Measurements from ENCODE around the gene PLAAT4. TPM values are rescaled to one million over a fixed set of nuclear protein-coding genes. Genes with fewer than 3 reads are reported as not detected.

PLAAT4 gene
- total and polyA plus RNA-seq, 3 donors from 2014 or later, result 9.8 to 35.0 (median 14.2) TPM

GRCh38 chr11:63504933-63505586 is 31.5 kb upstream of the PLAAT4 start:
- DNase-seq, result no peak
- H3K36me3 ChIP-seq (ENCODE audit: low read depth, missing control alignments), result no peaks in the 10 kb centered on the region
- no peak overlapping the region for H3K27ac ChIP-seq
- WGBS, 2 donors, result 64 to 74% methylated on average over 4 of the region's 4 CpGs
- peaks cover 8% of the 10 kb centered on the region for H3K4me1 ChIP-seq
- no peak for TF ChIP-seq CTCF (IDR thresholded peaks at IDR 0.05)
- no peak for TF ChIP-seq POLR2A (IDR thresholded peaks at IDR 0.05)
- H3K4me3 ChIP-seq, result no peak overlapping the region
- no peaks in the 10 kb centered on the region for H3K27me3 ChIP-seq
- no peaks in the 10 kb centered on the region for H3K9me3 ChIP-seq
- intact Hi-C loops (cut with DNase I; ENCODE audit: low total_unique reads), result no loop called here

- no peak for DNase-seq
- Histone ChIP-seq H3K27ac (no peak within 1 kb of the TSS), H3K4me1 (peaks cover 15% of the 10 kb centered on the region), H3K36me3 (ENCODE audit: low read depth, missing control alignments) (no peaks in the 10 kb centered on the region), H3K4me3 (no peak within 1 kb of the TSS), H3K27me3 (no peaks in the 10 kb centered on the region), H3K9me3 (no peaks in the 10 kb centered on the region)
- TF ChIP-seq CTCF (IDR thresholded peaks at IDR 0.05) (no peak), POLR2A (IDR thresholded peaks at IDR 0.05) (no peak)
- 72 to 82% methylated on average over 8 to 15 of the region's 15 CpGs for WGBS, 2 donors
- intact Hi-C loops (cut with DNase I; ENCODE audit: low total_unique reads), result no loop called here
Measured at GRCh38 chr11:63505857-63506528, 30.6 kb upstream of the PLAAT4 start, which contains the start of gene LGALS12. TSS of gene LGALS12 (plus strand) at chr11:63506084. CDS start at chr11:63506459, 375 bp downstream.

GRCh38 chr11:63506876-63507275 is 29.7 kb upstream of the PLAAT4 start:
- peaks cover 15% of the 10 kb centered on the region for H3K4me1 ChIP-seq
- no peaks in the 10 kb centered on the region for H3K9me3 ChIP-seq
- 94% methylated on average over 2 of the region's 2 CpGs for WGBS, 2 donors
- no peak for TF ChIP-seq POLR2A (IDR thresholded peaks at IDR 0.05)
- no peak for TF ChIP-seq CTCF (IDR thresholded peaks at IDR 0.05)
- H3K36me3 ChIP-seq (ENCODE audit: low read depth, missing control alignments), result no peaks in the 10 kb centered on the region
- intact Hi-C loops (cut with DNase I; ENCODE audit: low total_unique reads), result no loop called here
- H3K27me3 ChIP-seq, result no peaks in the 10 kb centered on the region
- no peak overlapping the region for H3K4me3 ChIP-seq
- no peak for DNase-seq
- no peak overlapping the region for H3K27ac ChIP-seq

GRCh38 chr11:63507511-63507910 is 29.1 kb upstream of the PLAAT4 start:
- no peak for DNase-seq
- Histone ChIP-seq H3K27ac (no peak overlapping the region), H3K27me3 (no peaks in the 10 kb centered on the region), H3K4me1 (peaks cover 15% of the 10 kb centered on the region), H3K4me3 (no peak overlapping the region), H3K36me3 (ENCODE audit: low read depth, missing control alignments) (no peaks in the 10 kb centered on the region), H3K9me3 (no peaks in the 10 kb centered on the region)
- 79 to 88% methylated on average over 2 of the region's 2 CpGs for WGBS, 2 donors
- TF ChIP-seq POLR2A (IDR thresholded peaks at IDR 0.05) (no peak), CTCF (IDR thresholded peaks at IDR 0.05) (no peak)
- intact Hi-C loops (cut with DNase I; ENCODE audit: low total_unique reads), result no loop called here
